Progenitor cell of endocrine pancreas (in vitro differentiated cells): ENCODE measurements around the gene ADAP1. TPM values are rescaled to one million over a fixed set of nuclear protein-coding genes. Genes with fewer than 3 reads are reported as not detected.
A peak's percentile ranks its signal among the peaks of the same experiment; 100 is the strongest.
"Not testable (repeated sequence)": the region's sequence is repeated elsewhere in the genome, so short reads cannot be mapped to it uniquely, and the experiment has no call there.

Source experiments
- DNase-seq: peaks from one replicate; pipeline ENCODE4 v3.0.0; 2021; ENCODE audit warnings: low spot score; ENCODE audit not compliant: unreplicated experiment
- H3K27ac Mint-ChIP-seq: 2 replicates; pipeline ENCODE4 v1.8.0; 2021; ENCODE audit warnings: mild to moderate bottlenecking, moderate library complexity, mixed read lengths
- H3K27me3 Mint-ChIP-seq: 2 replicates; pipeline ENCODE4 v1.8.0; 2021; ENCODE audit warnings: mixed read lengths
- H3K36me3 Mint-ChIP-seq: 2 replicates; pipeline ENCODE4 v1.8.0; 2022; ENCODE audit warnings: mixed read lengths; ENCODE audit not compliant: insufficient read depth
- H3K4me1 Mint-ChIP-seq: 2 replicates; pipeline ENCODE4 v1.8.0; 2021; ENCODE audit warnings: low read depth, mixed read lengths
- H3K4me3 Mint-ChIP-seq: 2 replicates; pipeline ENCODE4 v1.8.0; 2021; ENCODE audit warnings: low read depth, mild to moderate bottlenecking, moderate library complexity, mixed read lengths
- H3K9me3 Mint-ChIP-seq: 2 replicates; pipeline ENCODE4 v1.8.0; 2021; ENCODE audit warnings: low read depth, mixed read lengths
- total RNA-seq: library from RNA; stranded (reverse); gene quantifications from 2 replicates; pipeline ENCODE4 v1.2.1, GENCODE V29; 2021
- TF ChIP-seq, protein P1 (sequence below): fragments of 200-600 bp; sonication (generic); IDR thresholded peaks from one replicate; pipeline ENCODE4 v1.5.0; 2021; ENCODE audit warnings: antibody characterized with exemption, mild to moderate bottlenecking; ENCODE audit not compliant: unreplicated experiment

Gene ADAP1
- total RNA-seq, 1 donor from 2014 or later: 10.3 TPM

DNA sequence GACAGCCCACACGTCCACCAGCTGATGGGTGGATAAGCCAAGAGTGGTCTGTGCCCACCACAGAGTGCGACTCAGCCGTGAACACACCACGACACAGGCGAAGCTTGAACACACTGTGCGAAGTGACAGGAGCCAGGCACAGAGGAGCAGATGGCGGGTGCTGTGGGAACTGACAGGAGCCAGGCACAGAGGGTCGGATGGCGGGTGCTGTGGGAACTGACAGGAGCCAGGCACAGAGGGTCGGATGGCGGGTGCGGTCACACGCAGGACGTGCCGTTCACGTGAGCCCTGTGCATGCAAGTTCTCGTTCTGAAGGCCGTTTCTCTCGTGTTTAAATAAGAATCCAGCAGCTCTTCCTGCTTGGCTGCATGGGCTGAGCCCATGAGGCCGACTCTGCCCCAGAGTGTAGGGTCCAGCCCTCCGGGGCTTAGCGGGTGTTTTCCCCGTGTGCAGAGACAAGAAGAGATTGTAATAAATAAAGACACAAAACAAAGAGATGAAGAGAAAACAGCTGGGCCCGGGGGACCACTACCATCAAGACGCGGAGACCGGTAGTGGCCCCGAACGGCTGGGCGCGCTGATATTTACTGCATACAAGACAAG lies 5.9 kb upstream of the ADAP1 start:
- Mint-ChIP-seq H3K9me3 (no peaks in the 10 kb centered on the region), H3K36me3 (no peaks in the 10 kb centered on the region), H3K27ac (peak overlapping the region; percentile 11)

DNA sequence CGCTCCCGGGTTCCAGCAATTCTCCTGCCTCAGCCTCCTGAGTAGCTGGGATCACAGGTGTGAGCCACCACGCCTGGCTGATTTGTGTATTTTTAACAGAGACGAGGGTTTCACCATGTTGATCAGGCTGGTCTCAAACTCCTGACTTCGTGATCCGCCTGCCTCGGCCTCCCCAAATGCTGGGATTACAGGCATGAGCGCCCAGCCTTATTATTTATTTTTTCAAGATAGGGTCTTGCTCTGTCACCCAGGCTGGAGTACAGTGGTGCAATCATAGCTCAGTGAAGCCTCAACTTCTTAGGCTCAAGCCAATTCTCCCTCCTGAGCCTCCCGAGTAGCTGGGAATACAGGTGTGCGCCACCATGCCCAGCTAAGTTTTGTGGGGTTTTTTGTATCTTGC lies 5.3 kb upstream of the ADAP1 start:
- not testable (repeated sequence) for H3K4me1 Mint-ChIP-seq

More for the DNA sequence above, 5.9 kb upstream of the ADAP1 start:
- Mint-ChIP-seq H3K27me3 (peaks cover 8% of the 10 kb centered on the region), H3K4me3 (no peak overlapping the region), H3K4me1 (peaks cover 2% of the 10 kb centered on the region)
- TF ChIP-seq, protein P1, sequence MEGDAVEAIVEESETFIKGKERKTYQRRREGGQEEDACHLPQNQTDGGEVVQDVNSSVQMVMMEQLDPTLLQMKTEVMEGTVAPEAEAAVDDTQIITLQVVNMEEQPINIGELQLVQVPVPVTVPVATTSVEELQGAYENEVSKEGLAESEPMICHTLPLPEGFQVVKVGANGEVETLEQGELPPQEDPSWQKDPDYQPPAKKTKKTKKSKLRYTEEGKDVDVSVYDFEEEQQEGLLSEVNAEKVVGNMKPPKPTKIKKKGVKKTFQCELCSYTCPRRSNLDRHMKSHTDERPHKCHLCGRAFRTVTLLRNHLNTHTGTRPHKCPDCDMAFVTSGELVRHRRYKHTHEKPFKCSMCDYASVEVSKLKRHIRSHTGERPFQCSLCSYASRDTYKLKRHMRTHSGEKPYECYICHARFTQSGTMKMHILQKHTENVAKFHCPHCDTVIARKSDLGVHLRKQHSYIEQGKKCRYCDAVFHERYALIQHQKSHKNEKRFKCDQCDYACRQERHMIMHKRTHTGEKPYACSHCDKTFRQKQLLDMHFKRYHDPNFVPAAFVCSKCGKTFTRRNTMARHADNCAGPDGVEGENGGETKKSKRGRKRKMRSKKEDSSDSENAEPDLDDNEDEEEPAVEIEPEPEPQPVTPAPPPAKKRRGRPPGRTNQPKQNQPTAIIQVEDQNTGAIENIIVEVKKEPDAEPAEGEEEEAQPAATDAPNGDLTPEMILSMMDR: no peak
- DNase-seq: no peak

GRCh38 chr7:959271-959670 lies 4.8 kb upstream of the ADAP1 start:
- no peak for DNase-seq
- no peaks in the 10 kb centered on the region for H3K36me3 Mint-ChIP-seq
- H3K9me3 Mint-ChIP-seq: no peaks in the 10 kb centered on the region
- H3K27me3 Mint-ChIP-seq: peaks cover 12% of the 10 kb centered on the region
- no peak overlapping the region for H3K27ac Mint-ChIP-seq
- no peak overlapping the region for H3K4me3 Mint-ChIP-seq
- no peaks in the 10 kb centered on the region for H3K4me1 Mint-ChIP-seq
- TF ChIP-seq, protein P1: no peak

More for the DNA sequence above, 5.3 kb upstream of the ADAP1 start:
- Mint-ChIP-seq H3K27me3 (peaks cover 12% of the 10 kb centered on the region), H3K27ac (peak overlapping the region; percentile 11)
- H3K36me3 Mint-ChIP-seq, H3K9me3 Mint-ChIP-seq, H3K4me3 Mint-ChIP-seq, DNase-seq: not testable (repeated sequence)

- H3K4me1 Mint-ChIP-seq: no peaks in the 10 kb centered on the region
Measured at GRCh38 chr7:958221-959200, 4.0 kb upstream of the ADAP1 start.

GRCh38 chr7:957418-958220 lies 3.1 kb upstream of the ADAP1 start:
- Mint-ChIP-seq H3K36me3 (no peaks in the 10 kb centered on the region), H3K27me3 (peaks cover 12% of the 10 kb centered on the region), H3K27ac (no peak overlapping the region), H3K9me3 (no peaks in the 10 kb centered on the region), H3K4me3 (no peak overlapping the region), H3K4me1 (no peaks in the 10 kb centered on the region)
- TF ChIP-seq, protein P1: no peak
- no peak for DNase-seq

More at GRCh38 chr7:958221-959200, 4.0 kb upstream of the ADAP1 start:
- H3K36me3 Mint-ChIP-seq: no peaks in the 10 kb centered on the region
- no peak for DNase-seq
- H3K27me3 Mint-ChIP-seq: peaks cover 12% of the 10 kb centered on the region
- TF ChIP-seq, protein P1: peak; percentile 19
- no peaks in the 10 kb centered on the region for H3K9me3 Mint-ChIP-seq
- H3K27ac Mint-ChIP-seq: no peak overlapping the region
- no peak overlapping the region for H3K4me3 Mint-ChIP-seq
